AG04449 (cell line): ENCODE data around the gene CCDC69.
"Not testable (repeated sequence)": the region's sequence is repeated elsewhere in the genome, so short reads cannot be mapped to it uniquely, and the experiment has no call there.

Experiments used
- CTCF ChIA-PET: fragments of 350-600 bp; formaldehyde crosslinking; extraction: SDS; loops from one replicate; lab custom pipeline; 2021; ENCODE audit warnings: antibody characterized with exemption; lab: Yijun Ruan, JAX
- POLR2A ChIA-PET: fragments of 400-600, 350-600 bp; formaldehyde crosslinking; extraction: SDS; loops from one replicate; lab custom pipeline; 2020; ENCODE audit warnings: antibody characterized with exemption, inconsistent platforms; lab: Yijun Ruan, JAX
- DNase-seq: peaks from one replicate; pipeline ENCODE4 v3.0.0-alpha.2; 2010; ENCODE audit warnings: low read depth, low spot score
- H3K4me3 ChIP-seq: 2 replicates; pipeline ENCODE4 v1.5.1; 2011; ENCODE audit warnings: low read depth, mild to moderate bottlenecking, control low read depth, low read length
- TF ChIP-seq, protein P1 (sequence below): IDR thresholded peaks from one replicate; pipeline ENCODE4 v1.5.1; 2011; ENCODE audit warnings: mild to moderate bottlenecking, moderate library complexity, low read length, control low read depth, inconsistent platforms; ENCODE audit not compliant: insufficient read depth; ENCODE audit errors: missing control alignments

Gene CCDC69

DNA sequence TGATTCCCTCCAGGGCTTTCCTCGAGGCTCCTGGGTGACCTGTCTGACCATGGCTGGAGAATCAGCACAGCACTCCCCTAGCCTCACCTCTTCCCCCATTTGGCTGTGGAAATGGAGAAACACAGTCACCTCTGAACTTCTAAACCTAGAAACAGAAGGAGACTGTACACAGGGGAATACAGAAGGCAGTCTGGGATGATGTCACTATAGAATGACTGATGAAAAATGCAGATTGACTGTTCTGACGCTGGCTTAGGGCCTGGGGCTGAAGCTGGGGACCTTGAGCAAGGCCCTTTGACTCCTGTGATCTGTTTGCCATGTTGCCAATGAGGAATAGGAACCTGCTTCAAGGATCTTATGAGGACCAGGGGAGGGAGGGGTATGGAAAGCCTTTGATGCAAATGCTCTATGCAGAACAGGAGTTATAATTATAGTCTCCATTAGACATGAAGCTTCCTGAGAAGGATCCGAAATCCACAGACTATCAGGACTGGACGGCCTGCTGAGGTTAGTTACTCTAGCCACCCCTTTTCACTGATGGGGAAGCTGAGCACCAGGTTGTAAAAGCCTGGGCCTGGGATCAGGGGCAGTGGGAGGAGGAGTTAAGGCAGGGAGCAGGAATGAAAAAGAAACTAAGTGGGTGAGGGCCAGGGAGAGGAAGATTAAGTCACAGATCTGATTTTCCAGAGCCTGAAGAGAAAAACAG, 41.9 kb downstream of the CCDC69 start:
- H3K4me3 ChIP-seq: no peak overlapping the region
- TF ChIP-seq, protein P1, sequence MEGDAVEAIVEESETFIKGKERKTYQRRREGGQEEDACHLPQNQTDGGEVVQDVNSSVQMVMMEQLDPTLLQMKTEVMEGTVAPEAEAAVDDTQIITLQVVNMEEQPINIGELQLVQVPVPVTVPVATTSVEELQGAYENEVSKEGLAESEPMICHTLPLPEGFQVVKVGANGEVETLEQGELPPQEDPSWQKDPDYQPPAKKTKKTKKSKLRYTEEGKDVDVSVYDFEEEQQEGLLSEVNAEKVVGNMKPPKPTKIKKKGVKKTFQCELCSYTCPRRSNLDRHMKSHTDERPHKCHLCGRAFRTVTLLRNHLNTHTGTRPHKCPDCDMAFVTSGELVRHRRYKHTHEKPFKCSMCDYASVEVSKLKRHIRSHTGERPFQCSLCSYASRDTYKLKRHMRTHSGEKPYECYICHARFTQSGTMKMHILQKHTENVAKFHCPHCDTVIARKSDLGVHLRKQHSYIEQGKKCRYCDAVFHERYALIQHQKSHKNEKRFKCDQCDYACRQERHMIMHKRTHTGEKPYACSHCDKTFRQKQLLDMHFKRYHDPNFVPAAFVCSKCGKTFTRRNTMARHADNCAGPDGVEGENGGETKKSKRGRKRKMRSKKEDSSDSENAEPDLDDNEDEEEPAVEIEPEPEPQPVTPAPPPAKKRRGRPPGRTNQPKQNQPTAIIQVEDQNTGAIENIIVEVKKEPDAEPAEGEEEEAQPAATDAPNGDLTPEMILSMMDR: no peak
- ChIA-PET POLR2A (no interaction called here), CTCF (interaction anchor here (1.0 to 2.0 kb wide), 2 partner anchors 17 to 57 kb away, joined by 4 to 9 read pairs; no protein-coding TSS in a partner anchor)
- no peak for DNase-seq

DNA sequence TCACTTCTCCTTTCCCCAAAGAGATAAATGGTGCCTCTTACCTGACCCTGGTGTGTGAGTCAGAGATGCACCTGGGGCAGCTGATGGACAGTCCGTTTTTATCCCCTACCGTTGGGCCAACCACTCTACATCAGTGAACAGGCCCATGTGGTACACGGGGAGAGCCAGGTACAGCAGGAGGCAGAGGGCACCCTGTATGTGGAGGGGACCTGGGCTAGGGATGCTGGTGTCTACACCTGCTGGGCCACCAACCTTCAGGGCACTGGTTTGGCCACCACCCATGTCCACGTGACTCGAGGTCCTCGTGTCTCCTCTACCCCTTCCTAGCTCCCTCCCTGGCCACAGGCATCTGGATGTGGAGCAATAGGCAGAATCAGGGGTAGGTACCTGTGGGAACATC, 43.6 kb downstream of the CCDC69 start:
- CTCF ChIA-PET: interaction anchor here (1.3 kb wide), 1 partner anchor 15 kb away, joined by 5 read pairs; no protein-coding TSS in a partner anchor
- H3K4me3 ChIP-seq: no peak overlapping the region
- no peak for DNase-seq
- TF ChIP-seq, protein P1: no peak
- POLR2A ChIA-PET: no interaction called here

DNA sequence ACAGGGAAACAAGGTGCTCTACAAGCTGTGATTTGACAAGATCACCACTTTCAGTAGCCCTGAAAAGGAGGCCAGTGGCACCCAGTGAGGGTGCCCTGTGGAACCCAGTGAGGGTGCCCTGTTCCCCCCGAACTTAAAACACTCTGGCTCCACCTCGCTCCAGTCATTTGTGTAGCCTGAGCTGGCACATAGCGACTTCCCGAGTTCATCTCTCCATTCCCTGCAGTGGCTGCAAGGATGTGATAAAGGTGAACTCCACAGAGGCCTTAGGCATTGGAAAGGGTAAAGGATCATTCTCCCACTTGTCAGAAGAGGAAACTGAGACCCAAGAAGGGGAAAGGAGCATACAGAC, 44.4 kb downstream of the CCDC69 start:
- CTCF ChIA-PET: interaction anchor here (1.3 kb wide), 1 partner anchor 14 kb away, joined by 5 read pairs; no protein-coding TSS in a partner anchor
- no peak overlapping the region for H3K4me3 ChIP-seq
- POLR2A ChIA-PET: no interaction called here
- DNase-seq: no peak
- TF ChIP-seq, protein P1: no peak

DNA sequence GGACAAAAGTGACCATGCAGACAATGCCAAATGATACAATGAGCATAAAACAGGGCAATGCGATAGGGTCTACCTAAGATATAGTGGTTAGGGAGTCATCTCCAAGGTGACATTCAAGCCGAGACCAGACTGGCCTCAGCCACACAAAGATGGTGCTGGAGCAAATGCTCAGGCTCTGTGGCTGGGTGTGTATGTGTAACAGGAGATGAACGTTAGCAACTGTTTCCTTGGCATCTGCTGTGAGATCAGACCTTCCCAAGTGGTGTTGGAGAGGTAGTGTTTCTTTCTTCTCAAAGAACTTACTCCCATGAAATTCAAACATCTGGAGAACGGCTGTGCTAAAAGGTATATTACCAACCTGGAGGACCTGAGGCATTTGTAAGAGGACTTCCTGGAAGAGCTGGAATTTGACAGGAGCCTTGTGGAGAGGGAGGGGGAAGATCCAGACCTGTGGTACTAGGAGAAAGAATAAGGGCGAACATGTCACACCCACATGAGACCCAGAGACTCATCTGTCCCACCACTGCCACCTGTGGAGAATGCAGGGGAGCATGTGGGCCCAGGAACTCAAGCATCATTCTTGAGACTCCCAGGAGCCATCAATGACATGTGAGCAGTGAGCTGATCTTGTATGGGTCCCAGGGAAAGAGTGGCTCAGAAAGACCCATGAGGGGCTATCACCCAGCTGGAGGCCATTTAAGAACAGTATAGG, 45.0 kb downstream of the CCDC69 start:
- POLR2A ChIA-PET: no interaction called here
- TF ChIP-seq, protein P1: no peak
- DNase-seq: no peak
- no peak overlapping the region for H3K4me3 ChIP-seq
- CTCF ChIA-PET: interaction anchor here (1.3 to 4.2 kb wide), 2 partner anchors 14 to 15 kb away, joined by 5 to 20 read pairs; no protein-coding TSS in a partner anchor

DNA sequence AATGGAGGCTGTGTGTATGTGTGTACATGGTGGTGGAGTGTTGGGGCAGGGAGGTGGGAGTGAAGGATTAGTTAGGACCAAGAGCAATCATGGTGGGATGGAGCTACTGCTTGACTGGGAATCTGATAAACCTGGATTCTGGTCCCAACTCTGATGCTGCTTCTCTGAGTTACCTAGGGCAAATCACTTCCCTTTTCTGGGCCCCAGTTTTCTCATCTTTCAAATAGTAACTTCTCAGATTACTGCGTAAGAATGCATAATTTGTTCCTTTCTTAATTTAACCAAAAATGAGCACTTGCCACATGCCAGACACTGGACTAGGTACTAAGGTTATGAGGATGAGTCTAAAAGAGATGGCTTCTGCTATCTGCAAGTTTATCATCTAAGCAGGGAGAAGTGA, 45.5 kb downstream of the CCDC69 start:
- CTCF ChIA-PET: interaction anchor here (4.2 kb wide), 1 partner anchor 14 kb away, joined by 20 read pairs; no protein-coding TSS in a partner anchor
- no peak for DNase-seq
- TF ChIP-seq, protein P1: no peak
- POLR2A ChIA-PET: no interaction called here
- no peak overlapping the region for H3K4me3 ChIP-seq

DNA sequence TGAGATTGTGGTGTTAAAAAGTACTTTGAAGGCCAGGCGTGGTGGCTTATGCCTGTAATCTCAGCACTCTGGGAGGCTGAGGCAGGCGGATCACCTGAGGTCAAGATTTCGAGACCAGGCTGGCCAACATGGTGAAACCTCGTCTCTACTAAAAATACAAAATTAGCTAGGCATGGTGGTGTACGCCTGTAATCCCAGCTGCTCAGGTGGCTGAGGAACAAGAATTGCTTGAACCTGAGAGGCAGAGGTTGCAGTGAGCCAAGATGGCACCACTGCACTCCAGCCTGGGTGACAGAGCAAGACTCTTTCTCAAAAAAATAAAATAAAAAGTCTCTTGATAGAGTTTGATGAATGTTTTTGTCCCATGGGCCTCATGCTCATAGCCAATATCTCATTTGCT, 47.6 kb downstream of the CCDC69 start:
- CTCF ChIA-PET: interaction anchor here (4.2 kb wide), 1 partner anchor 12 kb away, joined by 20 read pairs; no protein-coding TSS in a partner anchor
- DNase-seq, POLR2A ChIA-PET, H3K4me3 ChIP-seq: not testable (repeated sequence)
